H1 (cell line): ENCODE results near the gene SPINK14. TPM values are rescaled to one million over a fixed set of nuclear protein-coding genes. Genes with fewer than 3 reads are reported as not detected.

Experiments
- RAD21 ChIP-seq, 2 experiments: IDR thresholded peaks in 1 of 2; conservative IDR thresholded peaks in 1 of 2; 2 replicates each; pipeline ENCODE4 v1.6.1; 2011; ENCODE audit warnings: low read depth in 2 of 2, low read length in 2 of 2, improper control_type of control experiment in 1 of 2, inconsistent platforms in 1 of 2, mild to moderate bottlenecking in 1 of 2, moderate library complexity in 1 of 2
- RBBP5 ChIP-seq: IDR thresholded peaks from 2 replicates; pipeline ENCODE4 v1.7.1; 2012; ENCODE audit warnings: low read depth, mild to moderate bottlenecking, inconsistent platforms, low read length, moderate library complexity, borderline replicate concordance
- RNF2 ChIP-seq: fragments of 200-900, 300-1000 bp; sonication (generic); IDR thresholded peaks from 2 replicates; pipeline ENCODE4 v1.7.1; 2016; ENCODE audit warnings: borderline replicate concordance, low read depth, mild to moderate bottlenecking, antibody characterized with exemption, low read length; ENCODE audit not compliant: poor library complexity, severe bottlenecking; ENCODE audit errors: missing control alignments
- TEAD4 ChIP-seq: IDR thresholded peaks from 2 replicates; pipeline ENCODE4 v1.6.1; 2012; ENCODE audit warnings: low read depth, low read length, inconsistent platforms, mixed read lengths
- polyA plus RNA-seq, 7 experiments: library from polyadenylated mRNA; depleted of rRNA in 3 of 7; stranded (reverse) in 5 of 7; unstranded in 2 of 7; fragments of >200 nt in 5 of 7; fragments of 200-250 nt in 2 of 7; gene quantifications; 1 replicate in 5 of 7; 2 replicates in 1 of 7; 4 replicates in 1 of 7; pipeline versions ENCODE4 v1.2.1 to v1.2.3, GENCODE V29; 2011 to 2013; ENCODE audit warnings: missing spikeins in 2 of 7, mixed read lengths in 2 of 7
- total RNA-seq: library from RNA; stranded (reverse); fragmentation: NEBNext Ultra II Directional; extraction: Animal tissue kit (Norgen Biotek cat#: 25700); gene quantifications from 2 replicates; pipeline ENCODE4 v1.2.1, GENCODE V29; 2021
- TF ChIP-seq, protein P1 (sequence below): IDR thresholded peaks from 2 replicates; pipeline ENCODE4 v1.6.1; 2011; ENCODE audit warnings: low read length, improper control_type of control experiment

SPINK14 gene
- total and polyA plus RNA-seq, 2 of the 8 experiments (the other 6 are each of a cell fraction or from before 2014, with no cell fraction given), result not detected

- TF ChIP-seq RBBP5 (no peak), TEAD4 (no peak), RNF2 (no peak), RAD21 (IDR thresholded peaks at IDR 0.05 in 1 of 2, conservative IDR thresholded peaks at IDR 0.05 in 1 of 2; ENCODE audit: low read depth in 2 of 2, low read length in 2 of 2) (no peak)
- TF ChIP-seq, protein P1, sequence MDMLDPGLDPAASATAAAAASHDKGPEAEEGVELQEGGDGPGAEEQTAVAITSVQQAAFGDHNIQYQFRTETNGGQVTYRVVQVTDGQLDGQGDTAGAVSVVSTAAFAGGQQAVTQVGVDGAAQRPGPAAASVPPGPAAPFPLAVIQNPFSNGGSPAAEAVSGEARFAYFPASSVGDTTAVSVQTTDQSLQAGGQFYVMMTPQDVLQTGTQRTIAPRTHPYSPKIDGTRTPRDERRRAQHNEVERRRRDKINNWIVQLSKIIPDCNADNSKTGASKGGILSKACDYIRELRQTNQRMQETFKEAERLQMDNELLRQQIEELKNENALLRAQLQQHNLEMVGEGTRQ, result no peak
- TF ChIP-seq, all 59 proteins: peak for 0
Observed at GRCh38 chr5:148151872-148152271, 16.5 kb upstream of the SPINK14 start (continued).
